HL-60 (cell line): ENCODE measurements around the gene KAZN.

ENCODE experiments used
- DNase-seq, 2 experiments: peaks; one replicate each; pipeline ENCODE4 v3.0.0-alpha.2; 2010 to 2020; ENCODE audit warnings: low read depth in 1 of 2, low spot score in 1 of 2
- H3K27ac ChIP-seq: fragments of 250-450 bp; sonication (Bioruptor Pico); replicated peaks from 2 replicates; pipeline ENCODE4 v1.5.1; 2020; ENCODE audit warnings: mild to moderate bottlenecking, moderate library complexity
- H3K27me3 ChIP-seq: fragments of 250-450 bp; sonication (Bioruptor Pico); 2 replicates; pipeline ENCODE4 v1.5.1; 2021; ENCODE audit warnings: mild to moderate bottlenecking, moderate library complexity; ENCODE audit not compliant: insufficient read depth, poor library complexity, severe bottlenecking
- H3K4me3 ChIP-seq: replicated peaks from 2 replicates; pipeline ENCODE4 v1.5.1; 2011; ENCODE audit warnings: mild to moderate bottlenecking, control low read depth, low read length; ENCODE audit not compliant: insufficient read depth
- CTCF ChIP-seq: IDR thresholded peaks from one replicate; pipeline ENCODE4 v1.5.1; 2011; ENCODE audit warnings: low read length, control low read depth, inconsistent platforms; ENCODE audit not compliant: insufficient read depth
- GABPA ChIP-seq: IDR thresholded peaks from 2 replicates; pipeline ENCODE4 v1.6.1; 2012; ENCODE audit warnings: low read depth
- POLR2AphosphoS5 ChIP-seq: IDR thresholded peaks from 2 replicates; pipeline ENCODE4 v1.6.1; 2012; ENCODE audit warnings: low read depth
- REST ChIP-seq: IDR thresholded peaks from 2 replicates; pipeline ENCODE4 v1.6.1; 2012; ENCODE audit warnings: low read depth; ENCODE audit not compliant: insufficient replicate concordance
- SPI1 ChIP-seq: IDR thresholded peaks from 2 replicates; pipeline ENCODE4 v1.6.1; 2012; ENCODE audit warnings: low read depth, mild to moderate bottlenecking, borderline replicate concordance

KAZN gene

GRCh38 chr1:14778898-14779865 is 180.7 kb downstream of the KAZN start:
- H3K4me3 ChIP-seq = no peak overlapping the region
- H3K27ac ChIP-seq = no peak overlapping the region
- H3K27me3 ChIP-seq = no peaks in the 10 kb centered on the region
- no peak for TF ChIP-seq SPI1
- TF ChIP-seq CTCF = no peak
- no peak for TF ChIP-seq POLR2AphosphoS5
- TF ChIP-seq REST = no peak
- TF ChIP-seq GABPA = no peak
- DNase-seq = peak in 1 of 2 experiments; percentile 3

GRCh38 chr1:14780271-14780670 is 181.8 kb downstream of the KAZN start:
- no peak overlapping the region for H3K4me3 ChIP-seq
- peak in 1 of 2 experiments; percentile 58 for DNase-seq
- no peak overlapping the region for H3K27ac ChIP-seq
- no peak for TF ChIP-seq REST
- TF ChIP-seq GABPA = no peak
- no peak for TF ChIP-seq POLR2AphosphoS5
- TF ChIP-seq CTCF = no peak
- TF ChIP-seq SPI1 = no peak
- H3K27me3 ChIP-seq = no peaks in the 10 kb centered on the region

GRCh38 chr1:14781811-14782210 is 183.3 kb downstream of the KAZN start:
- Histone ChIP-seq H3K4me3 (no peak overlapping the region), H3K27ac (no peak overlapping the region)
- TF ChIP-seq CTCF (no peak), GABPA (no peak), POLR2AphosphoS5 (no peak), SPI1 (no peak), REST (no peak)

More at GRCh38 chr1:14781811-14782210, 183.3 kb downstream of the KAZN start:
- no peaks in the 10 kb centered on the region for H3K27me3 ChIP-seq
- DNase-seq = no peak
